ENCODE measurements around the gene ZFYVE26. TPM values are rescaled to one million over a fixed set of nuclear protein-coding genes. Genes with fewer than 3 reads are reported as not detected.

The ZFYVE26 gene
- total RNA-seq, 1 experiment from 2014 or later, result 20.5 TPM

DNA sequence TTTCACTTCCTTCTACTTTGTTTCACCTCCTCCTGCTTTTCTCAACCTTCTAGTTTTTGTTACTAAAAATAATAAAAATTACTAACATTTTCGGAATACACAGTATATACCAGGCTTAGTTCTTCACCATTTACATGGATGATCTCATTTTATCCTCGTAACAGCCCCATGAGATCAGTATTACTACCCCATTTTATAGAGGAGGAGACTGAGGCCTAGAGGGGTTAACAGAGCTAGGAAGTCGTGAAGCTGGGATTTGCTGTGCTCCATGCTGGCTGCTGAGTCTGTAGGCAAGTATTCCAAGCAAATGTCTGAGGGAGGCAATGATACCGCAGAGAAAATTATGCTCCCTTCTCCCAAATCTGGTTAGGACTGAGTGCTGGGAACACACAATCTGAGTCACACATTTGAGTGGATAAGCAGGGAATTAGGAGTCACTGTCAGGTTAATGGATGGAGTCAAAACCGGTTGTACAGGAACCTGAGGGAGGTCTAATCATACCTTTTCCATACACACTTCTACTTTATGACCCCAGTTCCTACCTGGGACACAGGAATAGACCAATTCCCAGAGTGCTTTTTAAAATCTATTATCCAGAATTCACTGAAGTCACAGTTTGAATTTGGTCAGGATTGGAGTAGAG is 51.1 kb downstream of the ZFYVE26 start:
- no peak for DNase-seq (ENCODE audit: low spot score)

GRCh38 chr14:67764496-67764895 is 51.9 kb downstream of the ZFYVE26 start:
- Histone ChIP-seq H3K27ac (ENCODE audit: low read depth, low read length, poor library complexity, severe bottlenecking) (no peak overlapping the region), H3K4me1 (ENCODE audit: insufficient read depth, low read length, poor library complexity, severe bottlenecking) (no peaks in the 10 kb centered on the region), H3K4me3 (ENCODE audit: low read depth, low read length, poor library complexity, severe bottlenecking) (no peak overlapping the region), H3K27me3 (replicated peaks; ENCODE audit: insufficient read depth, low read depth, low read length, poor library complexity) (no peaks in the 10 kb centered on the region), H3K9me3 (ENCODE audit: low read depth, low read length, poor library complexity, severe bottlenecking) (no peaks in the 10 kb centered on the region), H3K36me3 (ENCODE audit: insufficient read depth, low read length, poor library complexity, severe bottlenecking) (peaks cover 16% of the 10 kb centered on the region)
- intact Hi-C loops (cut with micrococcal nuclease; ENCODE audit: unreplicated experiment), result no loop called here
- no peak for DNase-seq (ENCODE audit: low spot score)
- CTCF ChIA-PET, result no interaction called here
- no peak for TF ChIP-seq EZH2 (IDR thresholded peaks at IDR 0.05; ENCODE audit: borderline replicate concordance, low read depth, low read length, poor library complexity, severe bottlenecking)
- no peak for TF ChIP-seq CTCF (conservative IDR thresholded peaks at IDR 0.05; ENCODE audit: low read depth, low read length)
- BruUV-seq (replicated peaks), result no TSS peak
- POLR2A ChIA-PET (ENCODE audit: low non-redundant PET), result no interaction called here

More for the DNA sequence above, 51.1 kb downstream of the ZFYVE26 start:
- Histone ChIP-seq H3K9me3 (ENCODE audit: low read depth, low read length, poor library complexity, severe bottlenecking) (no peaks in the 10 kb centered on the region), H3K36me3 (ENCODE audit: insufficient read depth, low read length, poor library complexity, severe bottlenecking) (peaks cover 16% of the 10 kb centered on the region), H3K4me1 (ENCODE audit: insufficient read depth, low read length, poor library complexity, severe bottlenecking) (no peaks in the 10 kb centered on the region), H3K4me3 (ENCODE audit: low read depth, low read length, poor library complexity, severe bottlenecking) (no peak overlapping the region), H3K27ac (ENCODE audit: low read depth, low read length, poor library complexity, severe bottlenecking) (no peak overlapping the region), H3K27me3 (replicated peaks; ENCODE audit: insufficient read depth, low read depth, low read length, poor library complexity) (no peaks in the 10 kb centered on the region)
- POLR2A ChIA-PET (ENCODE audit: low non-redundant PET), result no interaction called here
- CTCF ChIA-PET, result no interaction called here
- intact Hi-C loops (cut with micrococcal nuclease; ENCODE audit: unreplicated experiment), result no loop called here
- TF ChIP-seq EZH2 (IDR thresholded peaks at IDR 0.05; ENCODE audit: borderline replicate concordance, low read depth, low read length, poor library complexity, severe bottlenecking), result no peak
- no peak for TF ChIP-seq CTCF (conservative IDR thresholded peaks at IDR 0.05; ENCODE audit: low read depth, low read length)
- no TSS peak for BruUV-seq (replicated peaks)

GRCh38 chr14:67763158-67763822 is 53.1 kb downstream of the ZFYVE26 start:
- ChIA-PET CTCF (no interaction called here), POLR2A (ENCODE audit: low non-redundant PET) (no interaction called here)
- intact Hi-C loops (cut with micrococcal nuclease; ENCODE audit: unreplicated experiment), result no loop called here

More at GRCh38 chr14:67763158-67763822, 53.1 kb downstream of the ZFYVE26 start:
- BruUV-seq (replicated peaks), result no TSS peak
- Histone ChIP-seq H3K36me3 (ENCODE audit: insufficient read depth, low read length, poor library complexity, severe bottlenecking) (peaks cover 9% of the 10 kb centered on the region), H3K27me3 (replicated peaks; ENCODE audit: insufficient read depth, low read depth, low read length, poor library complexity) (no peaks in the 10 kb centered on the region), H3K4me1 (ENCODE audit: insufficient read depth, low read length, poor library complexity, severe bottlenecking) (no peaks in the 10 kb centered on the region), H3K27ac (ENCODE audit: low read depth, low read length, poor library complexity, severe bottlenecking) (no peak overlapping the region), H3K9me3 (ENCODE audit: low read depth, low read length, poor library complexity, severe bottlenecking) (no peaks in the 10 kb centered on the region), H3K4me3 (ENCODE audit: low read depth, low read length, poor library complexity, severe bottlenecking) (no peak overlapping the region)
- no peak for DNase-seq (ENCODE audit: low spot score)
- TF ChIP-seq EZH2 (IDR thresholded peaks at IDR 0.05; ENCODE audit: borderline replicate concordance, low read depth, low read length, poor library complexity, severe bottlenecking) (no peak), CTCF (conservative IDR thresholded peaks at IDR 0.05; ENCODE audit: low read depth, low read length) (no peak)

Measured in A673 (cell line).